ENCODE measurements around the gene CADM1.

DNA sequence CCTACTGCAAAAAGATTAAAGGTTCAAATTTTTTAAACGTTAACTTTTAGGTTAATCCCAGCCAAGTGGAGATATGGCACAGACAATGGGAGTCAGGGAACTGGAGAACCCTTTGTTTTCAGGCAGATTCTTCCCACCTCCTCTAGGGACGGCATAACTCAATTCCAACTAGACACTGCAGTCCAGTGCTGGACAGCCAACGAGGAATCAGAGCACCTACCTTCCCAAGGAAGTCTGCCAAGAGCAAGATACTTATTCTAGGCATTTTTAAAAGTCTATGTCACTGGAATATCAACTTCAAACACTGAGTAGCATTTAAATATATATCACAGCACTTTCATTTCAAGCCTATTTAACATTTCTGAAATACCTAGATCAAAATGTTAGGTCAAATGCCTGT, 7.3 kb downstream of the CADM1 start:
- no peak for TF ChIP-seq POLR2A (IDR thresholded peaks at IDR 0.05)
- TF ChIP-seq CTCF (IDR thresholded peaks at IDR 0.05), result no peak

Measured in right lobe of liver (tissue), 4 donors.